Transverse colon (tissue), 4 donors: ENCODE results near the gene OXCT1. TPM values are rescaled to one million over a fixed set of nuclear protein-coding genes. Genes with fewer than 3 reads are reported as not detected.

Source experiments
- DNase-seq: peaks from one replicate; pipeline ENCODE4 v3.0.0-alpha.2; 2019
- H3K27ac ChIP-seq, 4 donors: fragments of 200-600 bp; sonication (generic); 2 replicates each; pipeline ENCODE4 v1.5.1; 2016 to 2018; ENCODE audit warnings: inconsistent platforms in 4 of 4
- H3K27me3 ChIP-seq: fragments of 200-600 bp; sonication (generic); 2 replicates; pipeline ENCODE4 v1.5.1; 2017; ENCODE audit warnings: inconsistent platforms
- H3K36me3 ChIP-seq, 4 donors: fragments of 200-600 bp; sonication (generic); 2 replicates each; pipeline ENCODE4 v1.5.1; 2017 to 2019; ENCODE audit warnings: inconsistent platforms in 4 of 4
- H3K4me1 ChIP-seq, 4 donors: fragments of 200-600 bp; sonication (generic); 2 replicates each; pipeline ENCODE4 v1.5.1; 2017 to 2020; ENCODE audit warnings: inconsistent platforms in 4 of 4
- H3K4me3 ChIP-seq, 4 donors: fragments of 200-600 bp; sonication (generic); 1 replicate in 1 of 4; 2 replicates in 3 of 4; pipeline versions ENCODE4 v1.5.1 to v1.6.1; 2017 to 2019; ENCODE audit warnings: inconsistent platforms in 4 of 4
- H3K9me3 ChIP-seq, 2 donors: fragments of 200-600 bp; sonication (generic); 2 replicates each; pipeline ENCODE4 v1.5.1; 2017 to 2019; ENCODE audit warnings: inconsistent platforms in 2 of 2
- CTCF ChIP-seq, 5 experiments: fragments of 200-600 bp in 3 of 5; fragments of 450-650 bp in 2 of 5; sonication (generic) in 3 of 5; IDR thresholded peaks; 1 replicate in 2 of 5; 2 replicates in 3 of 5; pipeline ENCODE4 v1.5.1; 2016 to 2017; ENCODE audit warnings: antibody characterized with exemption in 5 of 5, inconsistent platforms in 3 of 5, mild to moderate bottlenecking in 2 of 5, moderate library complexity in 1 of 5
- EP300 ChIP-seq: sonication (generic); formaldehyde crosslinking; IDR thresholded peaks from one replicate; pipeline ENCODE4 v1.6.1; 2017; ENCODE audit warnings: antibody characterized with exemption, low read depth
- POLR2A ChIP-seq: fragments of 450-650 bp; IDR thresholded peaks from one replicate; pipeline ENCODE4 v1.6.1; 2016; ENCODE audit warnings: antibody characterized with exemption, mild to moderate bottlenecking, moderate library complexity
- POLR2AphosphoS5 ChIP-seq, 3 donors: sonication (generic); formaldehyde crosslinking; IDR thresholded peaks; one replicate each; pipeline ENCODE4 v1.6.1; 2016; ENCODE audit warnings: antibody characterized with exemption in 3 of 3
- WGBS, 2 donors: methylation state at CpG; one replicate each; pipeline ENCODE4 v1.1.5; 2018; ENCODE audit warnings: low coverage in 1 of 2; 5-methylcytosine and 5-hydroxymethylcytosine counted together
- in situ Hi-C, 4 donors: fragments of 200-750 bp; cut with MboI; loops; one replicate each; pipeline versions ENCODE4 v1.15.0 to v1.15.1; 2017; ENCODE audit warnings: low sequenced_read_pairs in 3 of 4, low pct_ligation_motif_present in 1 of 4, low pct_unique_long_range_greater_than_20kb in 1 of 4
- intact Hi-C: fragments of 100-400 bp; cut with DNase I; formaldehyde crosslinking; loops from one replicate; pipeline ENCODE4 v1.15.1; 2023; ENCODE audit warnings: low total_unique reads
- total RNA-seq, 4 donors: library from RNA; depleted of rRNA; stranded (reverse); fragments of >200 nt; gene quantifications; one replicate each; pipeline ENCODE4 v1.1.0, GENCODE V29; 2016

The OXCT1 gene
- total RNA-seq, 4 donors from 2014 or later = 7.4 to 12.7 (median 8.4) TPM

DNA sequence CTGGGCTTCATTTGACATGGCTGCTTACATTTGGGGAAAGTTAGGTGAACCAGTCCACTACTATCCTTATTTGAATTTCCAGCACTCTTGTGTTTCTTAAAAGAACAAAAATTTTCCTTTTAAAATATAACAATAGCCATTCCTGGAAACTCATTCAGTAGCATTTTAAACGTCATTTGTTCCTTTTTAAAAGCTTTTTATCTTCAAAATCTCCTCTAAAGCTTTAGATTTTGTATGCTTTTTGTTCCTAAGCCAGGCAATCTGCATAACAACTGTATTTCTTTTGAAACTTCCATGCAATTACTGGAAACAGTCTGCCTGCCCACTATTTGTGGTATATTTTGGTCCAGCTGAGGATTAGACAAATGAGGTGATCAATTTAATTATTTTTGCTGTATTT is 187.6 kb downstream of the OXCT1 start:
- WGBS, 2 donors = 67% methylated on average over 1 of the region's 1 CpG
- no peak for DNase-seq
- in situ Hi-C loops = no loop called here
- no peaks in the 10 kb centered on the region for H3K36me3 ChIP-seq
- intact Hi-C loops = no loop called here
- H3K27me3 ChIP-seq = no peaks in the 10 kb centered on the region
- no peak overlapping the region for H3K27ac ChIP-seq
- peaks cover 0 to 4% of the 10 kb centered on the region in 2 donors for H3K9me3 ChIP-seq
- no peak for TF ChIP-seq CTCF (IDR thresholded peaks at IDR 0.05)
- TF ChIP-seq POLR2AphosphoS5 (IDR thresholded peaks at IDR 0.05) = no peak
- no peak for TF ChIP-seq POLR2A
- no peak for TF ChIP-seq EP300
- H3K4me3 ChIP-seq = no peak overlapping the region
- H3K4me1 ChIP-seq = no peaks in the 10 kb centered on the region

GRCh38 chr5:41681840-41682239 is 188.4 kb downstream of the OXCT1 start:
- 79% methylated on average over 1 of the region's 1 CpG; no CpG with 5 or more reads in 1 of the 2 donors for WGBS, 2 donors
- in situ Hi-C loops = no loop called here
- Histone ChIP-seq H3K4me1 (no peaks in the 10 kb centered on the region), H3K36me3 (no peaks in the 10 kb centered on the region), H3K9me3 (peaks cover 0 to 4% of the 10 kb centered on the region in 2 donors), H3K27me3 (no peaks in the 10 kb centered on the region), H3K27ac (no peak overlapping the region), H3K4me3 (no peak overlapping the region)
- intact Hi-C loops = no loop called here
- TF ChIP-seq POLR2AphosphoS5 (IDR thresholded peaks at IDR 0.05) (no peak), EP300 (no peak), POLR2A (no peak), CTCF (IDR thresholded peaks at IDR 0.05) (no peak)
- DNase-seq = no peak

Other genes starting within 250 kb of the OXCT1 start
- gene RIMOC1, start 33.9 kb upstream of the OXCT1 start, total RNA-seq = 10 to 100 TPM; 10.9 to 19.8 (median 15.6) TPM
- 1 to 10 TPM; 1.1 to 8.8 (median 7.1) TPM for gene FBXO4, start 54.9 kb upstream of the OXCT1 start, total RNA-seq